Activated naive CD8-positive, alpha-beta T cell treated with anti-CD3 and anti-CD28 coated beads, Interleukin-2, amount 50 U/mL, for 24 hours (primary cell): ENCODE data around the gene CNOT4.

Experiments used
- ATAC-seq: fragments of 150-1000 bp; cut with Tn5 transposase; one replicate; pipeline ENCODE4 v1.10.0; 2021
- DNase-seq: peaks from one replicate; pipeline ENCODE4 v3.0.0; 2021
- H3K27ac Mint-ChIP-seq: one replicate; pipeline ENCODE4 v1.8.0; 2021; ENCODE audit warnings: mild to moderate bottlenecking, mixed read lengths
- H3K27me3 Mint-ChIP-seq: one replicate; pipeline ENCODE4 v1.8.0; 2021; ENCODE audit warnings: mixed read lengths
- H3K36me3 Mint-ChIP-seq: one replicate; pipeline ENCODE4 v1.8.0; 2021; ENCODE audit warnings: low read depth, mixed read lengths
- H3K4me1 Mint-ChIP-seq: one replicate; pipeline ENCODE4 v1.8.0; 2021; ENCODE audit warnings: mixed read lengths
- H3K4me3 Mint-ChIP-seq: one replicate; pipeline ENCODE4 v1.8.0; 2021; ENCODE audit warnings: mild to moderate bottlenecking, moderate library complexity, mixed read lengths
- H3K9me3 Mint-ChIP-seq: one replicate; pipeline ENCODE4 v1.8.0; 2021; ENCODE audit warnings: mixed read lengths

Gene CNOT4

GRCh38 chr7:135509839-135510591 is at the start of gene CNOT4:
Gene CNOT4 (minus strand): TSS chr7:135510102. CDS start chr7:135438331, 71,771 bp downstream.
- Mint-ChIP-seq H3K27ac (no peak within 1 kb of the TSS), H3K4me3 (no peak within 1 kb of the TSS), H3K36me3 (peaks cover 4% of the 10 kb centered on the region), H3K27me3 (peaks cover 2% of the 10 kb centered on the region), H3K9me3 (no peaks in the 10 kb centered on the region), H3K4me1 (peaks cover 20% of the 10 kb centered on the region)
- ATAC-seq (peak; percentile 96), DNase-seq (peak; percentile 95)

GRCh38 chr7:135558881-135559280 is 49.0 kb upstream of the CNOT4 start:
- no peak for ATAC-seq
- H3K27ac Mint-ChIP-seq, result no peak overlapping the region
- H3K4me3 Mint-ChIP-seq, result no peak overlapping the region
- no peaks in the 10 kb centered on the region for H3K9me3 Mint-ChIP-seq
- peaks cover 2% of the 10 kb centered on the region for H3K27me3 Mint-ChIP-seq
- H3K36me3 Mint-ChIP-seq, result peaks cover 9% of the 10 kb centered on the region
- peaks cover 30% of the 10 kb centered on the region for H3K4me1 Mint-ChIP-seq
- DNase-seq, result no peak

GRCh38 chr7:135558337-135558767 is 48.5 kb upstream of the CNOT4 start:
- peaks cover 7% of the 10 kb centered on the region for H3K36me3 Mint-ChIP-seq
- ATAC-seq, result peak; percentile 74
- peak; percentile 60 for DNase-seq
- peaks cover 30% of the 10 kb centered on the region for H3K4me1 Mint-ChIP-seq
- peaks cover 2% of the 10 kb centered on the region for H3K27me3 Mint-ChIP-seq
- no peak overlapping the region for H3K4me3 Mint-ChIP-seq
- no peak overlapping the region for H3K27ac Mint-ChIP-seq
- no peaks in the 10 kb centered on the region for H3K9me3 Mint-ChIP-seq

- Mint-ChIP-seq H3K9me3 (no peaks in the 10 kb centered on the region), H3K4me3 (peak within 1 kb of the TSS; percentile 16), H3K4me1 (peaks cover 28% of the 10 kb centered on the region), H3K27me3 (peaks cover 2% of the 10 kb centered on the region), H3K27ac (peak within 1 kb of the TSS; percentile 32), H3K36me3 (peaks cover 7% of the 10 kb centered on the region)
- ATAC-seq (peak; percentile 78), DNase-seq (peak; percentile 69)
Observed at GRCh38 chr7:135557455-135558336, 47.8 kb upstream of the CNOT4 start, which contains the start of gene NUP205. Gene NUP205 (plus strand): TSS chr7:135557917. CDS start chr7:135557945, 28 bp downstream.

- H3K27me3 Mint-ChIP-seq, result peaks cover 4% of the 10 kb centered on the region
- ATAC-seq (no peak), DNase-seq (no peak)
- no peak overlapping the region for H3K27ac Mint-ChIP-seq
- H3K9me3 Mint-ChIP-seq, result no peaks in the 10 kb centered on the region
- no peaks in the 10 kb centered on the region for H3K36me3 Mint-ChIP-seq
- H3K4me3 Mint-ChIP-seq, result no peak overlapping the region
- H3K4me1 Mint-ChIP-seq, result peaks cover 5% of the 10 kb centered on the region
Observed at GRCh38 chr7:135553346-135553745, 43.4 kb upstream of the CNOT4 start.

GRCh38 chr7:135552148-135552547 is 42.2 kb upstream of the CNOT4 start:
- peaks cover 5% of the 10 kb centered on the region for H3K4me1 Mint-ChIP-seq
- no peaks in the 10 kb centered on the region for H3K36me3 Mint-ChIP-seq
- no peak overlapping the region for H3K4me3 Mint-ChIP-seq
- H3K9me3 Mint-ChIP-seq, result no peaks in the 10 kb centered on the region
- no peak overlapping the region for H3K27ac Mint-ChIP-seq
- ATAC-seq (no peak), DNase-seq (no peak)
- H3K27me3 Mint-ChIP-seq, result peaks cover 7% of the 10 kb centered on the region

- ATAC-seq, result no peak
- Mint-ChIP-seq H3K4me1 (no peaks in the 10 kb centered on the region), H3K4me3 (no peak overlapping the region), H3K9me3 (no peaks in the 10 kb centered on the region), H3K27me3 (peaks cover 7% of the 10 kb centered on the region), H3K36me3 (no peaks in the 10 kb centered on the region), H3K27ac (no peak overlapping the region)
- no peak for DNase-seq
Observed at GRCh38 chr7:135550196-135550595, 40.3 kb upstream of the CNOT4 start.

GRCh38 chr7:135541029-135541428 is 31.1 kb upstream of the CNOT4 start:
- no peak for ATAC-seq
- no peak overlapping the region for H3K4me3 Mint-ChIP-seq

GRCh38 chr7:135539629-135540028 is 29.7 kb upstream of the CNOT4 start:
- Mint-ChIP-seq H3K27ac (no peak overlapping the region), H3K9me3 (no peaks in the 10 kb centered on the region), H3K27me3 (peaks cover 1% of the 10 kb centered on the region), H3K4me3 (no peak overlapping the region), H3K36me3 (peaks cover 2% of the 10 kb centered on the region), H3K4me1 (no peaks in the 10 kb centered on the region)
- ATAC-seq, result no peak
- no peak for DNase-seq

More at GRCh38 chr7:135541029-135541428, 31.1 kb upstream of the CNOT4 start:
- Mint-ChIP-seq H3K27me3 (peaks cover 1% of the 10 kb centered on the region), H3K9me3 (no peaks in the 10 kb centered on the region), H3K27ac (no peak overlapping the region), H3K4me1 (no peaks in the 10 kb centered on the region), H3K36me3 (peaks cover 1% of the 10 kb centered on the region)
- DNase-seq, result no peak

- no peak overlapping the region for H3K4me3 Mint-ChIP-seq
- ATAC-seq (no peak), DNase-seq (no peak)
- peaks cover 4% of the 10 kb centered on the region for H3K27me3 Mint-ChIP-seq
- H3K27ac Mint-ChIP-seq, result no peak overlapping the region
- no peaks in the 10 kb centered on the region for H3K4me1 Mint-ChIP-seq
- peaks cover 2% of the 10 kb centered on the region for H3K36me3 Mint-ChIP-seq
- H3K9me3 Mint-ChIP-seq, result no peaks in the 10 kb centered on the region
Observed at GRCh38 chr7:135538376-135538775, 28.5 kb upstream of the CNOT4 start.

- H3K36me3 Mint-ChIP-seq, result peaks cover 2% of the 10 kb centered on the region
- no peak overlapping the region for H3K27ac Mint-ChIP-seq
- ATAC-seq, result no peak
- no peaks in the 10 kb centered on the region for H3K4me1 Mint-ChIP-seq
- H3K9me3 Mint-ChIP-seq, result no peaks in the 10 kb centered on the region
- DNase-seq, result no peak
- H3K4me3 Mint-ChIP-seq, result no peak overlapping the region
- H3K27me3 Mint-ChIP-seq, result peaks cover 6% of the 10 kb centered on the region
Observed at GRCh38 chr7:135537905-135538304, 28.0 kb upstream of the CNOT4 start.

- Mint-ChIP-seq H3K27me3 (peaks cover 6% of the 10 kb centered on the region), H3K4me1 (no peaks in the 10 kb centered on the region), H3K36me3 (peaks cover 2% of the 10 kb centered on the region), H3K27ac (no peak overlapping the region), H3K9me3 (no peaks in the 10 kb centered on the region), H3K4me3 (no peak overlapping the region)
- DNase-seq (no peak), ATAC-seq (no peak)
Observed at GRCh38 chr7:135537453-135537852, 27.6 kb upstream of the CNOT4 start.

GRCh38 chr7:135536150-135536549 is 26.2 kb upstream of the CNOT4 start:
- no peak overlapping the region for H3K4me3 Mint-ChIP-seq
- peaks cover 11% of the 10 kb centered on the region for H3K27me3 Mint-ChIP-seq
- no peaks in the 10 kb centered on the region for H3K4me1 Mint-ChIP-seq
- no peaks in the 10 kb centered on the region for H3K9me3 Mint-ChIP-seq
- peaks cover 2% of the 10 kb centered on the region for H3K36me3 Mint-ChIP-seq
- no peak overlapping the region for H3K27ac Mint-ChIP-seq
- DNase-seq (no peak), ATAC-seq (no peak)

GRCh38 chr7:135527025-135527424 is 17.1 kb upstream of the CNOT4 start:
- Mint-ChIP-seq H3K27ac (no peak overlapping the region), H3K4me3 (no peak overlapping the region)

GRCh38 chr7:135525426-135525825 is 15.5 kb upstream of the CNOT4 start:
- Mint-ChIP-seq H3K9me3 (no peaks in the 10 kb centered on the region), H3K27me3 (peaks cover 4% of the 10 kb centered on the region), H3K4me1 (no peaks in the 10 kb centered on the region), H3K4me3 (no peak overlapping the region), H3K27ac (no peak overlapping the region), H3K36me3 (no peaks in the 10 kb centered on the region)
- no peak for ATAC-seq
- DNase-seq, result no peak

More at GRCh38 chr7:135527025-135527424, 17.1 kb upstream of the CNOT4 start:
- DNase-seq (no peak), ATAC-seq (no peak)
- Mint-ChIP-seq H3K4me1 (no peaks in the 10 kb centered on the region), H3K9me3 (no peaks in the 10 kb centered on the region), H3K36me3 (no peaks in the 10 kb centered on the region), H3K27me3 (peaks cover 10% of the 10 kb centered on the region)
